HG02642 (cell line): ENCODE results near the gene UBA1.

Experiments
- ATAC-seq: cut with Tn5 transposase; IDR thresholded peaks from one replicate; pipeline ENCODE4 v1.9.1; 2021; ENCODE audit warnings: mild to moderate bottlenecking; ENCODE audit not compliant: unreplicated experiment, poor library complexity

Gene UBA1

GRCh38 chrX:47186096-47186740 lies 7.4 kb upstream of the UBA1 start:
- no peak for ATAC-seq

- ATAC-seq = no peak
Observed at GRCh38 chrX:47187106-47187677, 6.4 kb upstream of the UBA1 start.

- ATAC-seq = no peak
Observed at GRCh38 chrX:47189906-47190305, 3.7 kb upstream of the UBA1 start.

- ATAC-seq = peak; percentile 67
Observed at GRCh38 chrX:47190445-47191269, 3.0 kb upstream of the UBA1 start.

- no peak for ATAC-seq
Observed at GRCh38 chrX:47191331-47191730, 2.3 kb upstream of the UBA1 start.

GRCh38 chrX:47191806-47192401 lies 1.7 kb upstream of the UBA1 start:
- no peak for ATAC-seq

GRCh38 chrX:47194194-47194787 lies 662 bp downstream of the UBA1 start:
- no peak for ATAC-seq

GRCh38 chrX:47196098-47196497 lies 2.5 kb downstream of the UBA1 start:
- no peak for ATAC-seq

- no peak for ATAC-seq
Observed at GRCh38 chrX:47197526-47197925, 3.9 kb downstream of the UBA1 start.

- ATAC-seq = no peak
Observed at GRCh38 chrX:47198026-47198686, 4.5 kb downstream of the UBA1 start.

- no peak for ATAC-seq
Observed at GRCh38 chrX:47198687-47199080, 5.1 kb downstream of the UBA1 start.

- no peak for ATAC-seq
Observed at GRCh38 chrX:47199286-47199685, 5.7 kb downstream of the UBA1 start.

GRCh38 chrX:47200385-47201150 lies 6.9 kb downstream of the UBA1 start:
- ATAC-seq = no peak

- no peak for ATAC-seq
Observed at GRCh38 chrX:47201345-47201944, 7.8 kb downstream of the UBA1 start.

GRCh38 chrX:47202316-47202715 lies 8.7 kb downstream of the UBA1 start:
- ATAC-seq = no peak

- ATAC-seq = no peak
Observed at GRCh38 chrX:47202877-47203276, 9.2 kb downstream of the UBA1 start.

GRCh38 chrX:47204970-47205369 lies 11.3 kb downstream of the UBA1 start:
- no peak for ATAC-seq

GRCh38 chrX:47206316-47206715 lies 12.7 kb downstream of the UBA1 start:
- no peak for ATAC-seq

GRCh38 chrX:47208108-47208507 lies 14.5 kb downstream of the UBA1 start:
- ATAC-seq = no peak
